HEK293T (cell line): Measurements from ENCODE around the gene TRIM16.
"Not testable (repeated sequence)": the region's sequence is repeated elsewhere in the genome, so short reads cannot be mapped to it uniquely, and the experiment has no call there.

Source experiments
- CTCF ChIA-PET: fragments of 350-600 bp; formaldehyde crosslinking; extraction: SDS; loops from one replicate; lab custom pipeline; 2021; ENCODE audit warnings: antibody characterized with exemption, inconsistent platforms; lab: Yijun Ruan, JAX
- POLR2A ChIA-PET: fragments of 350-600 bp; formaldehyde crosslinking; extraction: SDS; loops from one replicate; lab custom pipeline; 2020; ENCODE audit warnings: antibody characterized with exemption, inconsistent platforms; lab: Yijun Ruan, JAX
- DNase-seq: peaks from one replicate; pipeline ENCODE4 v3.0.0; 2012; ENCODE audit warnings: mixed read lengths; ENCODE audit errors: extremely low spot score
- ARNT ChIP-seq: fragments of 450-650 bp; IDR thresholded peaks from 2 replicates; pipeline ENCODE4 v1.6.1; 2017; ENCODE audit warnings: mild to moderate bottlenecking
- BHLHE40 ChIP-seq: fragments of 450-650 bp; IDR thresholded peaks from 2 replicates; pipeline ENCODE4 v1.6.1; 2016; ENCODE audit warnings: mild to moderate bottlenecking, moderate library complexity, borderline replicate concordance
- CTBP1 ChIP-seq: fragments of 450-650 bp; IDR thresholded peaks from 2 replicates; pipeline ENCODE4 v1.6.1; 2016; ENCODE audit warnings: borderline replicate concordance
- ELF4 ChIP-seq: fragments of 450-650 bp; IDR thresholded peaks from 2 replicates; pipeline ENCODE4 v1.6.1; 2017; ENCODE audit warnings: antibody characterized with exemption
- FOXA1 ChIP-seq: fragments of 450-650 bp; IDR thresholded peaks from 2 replicates; pipeline ENCODE4 v1.6.1; 2016; ENCODE audit warnings: mild to moderate bottlenecking
- FOXK2 ChIP-seq: fragments of 450-650 bp; IDR thresholded peaks from 2 replicates; pipeline ENCODE4 v1.6.1; 2016; ENCODE audit warnings: mild to moderate bottlenecking
- FOXM1 ChIP-seq: fragments of 450-650 bp; IDR thresholded peaks from 2 replicates; pipeline ENCODE4 v1.6.1; 2017; ENCODE audit warnings: mild to moderate bottlenecking, borderline replicate concordance
- HDGF ChIP-seq: fragments of 450-650 bp; IDR thresholded peaks from 2 replicates; pipeline ENCODE4 v1.6.1; 2017; ENCODE audit warnings: antibody characterized with exemption, borderline replicate concordance
- L3MBTL2 ChIP-seq: fragments of 450-650 bp; conservative IDR thresholded peaks from 2 replicates; pipeline ENCODE4 v1.6.1; 2016; ENCODE audit warnings: mild to moderate bottlenecking
- LEF1 ChIP-seq: fragments of 450-650 bp; IDR thresholded peaks from 2 replicates; pipeline ENCODE4 v1.6.1; 2017; ENCODE audit warnings: mild to moderate bottlenecking, borderline replicate concordance
- NFRKB ChIP-seq: fragments of 450-650 bp; IDR thresholded peaks from 2 replicates; pipeline ENCODE4 v1.6.1; 2016; ENCODE audit warnings: mild to moderate bottlenecking, moderate library complexity
- PKNOX1 ChIP-seq: fragments of 450-650 bp; IDR thresholded peaks from 2 replicates; pipeline ENCODE4 v1.6.1; 2016
- SP1 ChIP-seq: fragments of 450-650 bp; IDR thresholded peaks from 2 replicates; pipeline ENCODE4 v1.6.1; 2017
- SUZ12 ChIP-seq: fragments of 450-650 bp; IDR thresholded peaks from 2 replicates; pipeline ENCODE4 v1.6.1; 2016; ENCODE audit warnings: mild to moderate bottlenecking
- TARDBP ChIP-seq: fragments of 450-650 bp; IDR thresholded peaks from 2 replicates; pipeline ENCODE4 v1.6.1; 2016
- ZNF384 ChIP-seq: fragments of 450-650 bp; IDR thresholded peaks from 2 replicates; pipeline ENCODE4 v1.6.1; 2016

Gene TRIM16

DNA sequence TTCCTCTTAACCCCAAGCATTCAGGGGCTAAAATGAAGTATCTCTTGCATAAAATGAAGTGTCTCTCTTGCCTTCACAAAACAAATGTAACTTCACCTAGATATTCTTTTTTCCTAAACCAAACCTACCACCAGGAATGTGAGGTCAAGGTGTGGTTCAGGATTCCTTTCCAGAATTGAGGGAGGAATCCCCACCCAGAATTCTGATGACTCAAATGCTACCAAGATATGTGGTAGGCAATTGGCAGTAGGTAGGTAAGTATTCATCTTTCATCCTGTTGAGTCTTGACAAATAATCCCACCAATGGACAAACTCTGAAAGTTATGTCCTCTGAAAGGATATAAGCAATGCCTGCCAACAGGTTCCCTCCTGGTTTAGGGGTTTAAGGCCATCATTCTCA is 26.2 kb downstream of the TRIM16 start:
- TF ChIP-seq ELF4 (no peak), LEF1 (no peak), FOXK2 (no peak), CTBP1 (no peak), SUZ12 (no peak), FOXM1 (no peak), BHLHE40 (no peak), HDGF (no peak), SP1 (no peak), ARNT (no peak), FOXA1 (no peak), L3MBTL2 (no peak), NFRKB (no peak), PKNOX1 (no peak), ZNF384 (no peak), TARDBP (no peak)
- ChIA-PET CTCF (no interaction called here), POLR2A (no interaction called here)
- DNase-seq: no peak

DNA sequence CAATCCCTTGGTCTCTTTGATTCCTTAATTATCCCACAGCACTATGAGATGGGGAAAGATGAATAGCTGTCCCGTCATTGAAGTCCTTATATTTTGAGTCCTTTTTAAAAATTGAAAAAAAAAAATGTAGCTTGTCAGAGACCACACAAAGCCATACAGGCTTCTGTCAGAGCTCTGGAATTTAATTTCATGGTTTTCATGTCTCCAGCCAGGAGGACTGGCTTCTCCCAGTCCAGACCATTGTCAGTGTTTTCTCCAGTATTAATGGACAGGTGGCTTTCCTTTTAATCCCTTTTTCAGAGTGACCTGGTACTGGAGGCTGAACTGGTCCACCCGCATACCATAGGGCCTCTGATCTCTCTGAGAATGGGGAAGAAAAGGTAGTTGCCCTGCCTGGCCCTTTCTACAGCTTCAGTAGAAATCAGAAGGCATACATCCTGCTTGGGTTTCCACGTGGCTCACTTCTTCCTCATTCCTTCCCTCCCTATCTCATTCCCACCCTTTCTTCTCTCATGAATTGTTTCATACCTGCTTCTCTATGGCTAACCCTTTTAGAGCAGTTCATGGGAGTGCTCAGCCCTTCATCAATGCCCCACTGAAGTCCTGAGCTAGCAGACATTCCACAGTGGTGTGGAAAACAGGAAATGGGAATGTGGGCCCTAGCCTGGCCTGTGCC is 29.1 kb downstream of the TRIM16 start:
- no peak for TF ChIP-seq SP1
- POLR2A ChIA-PET: interaction anchor here (0.6 to 0.9 kb wide), 2 partner anchors 44 to 87 kb away, joined by 3 to 4 read pairs; no protein-coding TSS in a partner anchor
- CTCF ChIA-PET: interaction anchor here (0.6 kb wide), 1 partner anchor 130 kb away, joined by 4 read pairs; no protein-coding TSS in a partner anchor
- no peak for DNase-seq

DNA sequence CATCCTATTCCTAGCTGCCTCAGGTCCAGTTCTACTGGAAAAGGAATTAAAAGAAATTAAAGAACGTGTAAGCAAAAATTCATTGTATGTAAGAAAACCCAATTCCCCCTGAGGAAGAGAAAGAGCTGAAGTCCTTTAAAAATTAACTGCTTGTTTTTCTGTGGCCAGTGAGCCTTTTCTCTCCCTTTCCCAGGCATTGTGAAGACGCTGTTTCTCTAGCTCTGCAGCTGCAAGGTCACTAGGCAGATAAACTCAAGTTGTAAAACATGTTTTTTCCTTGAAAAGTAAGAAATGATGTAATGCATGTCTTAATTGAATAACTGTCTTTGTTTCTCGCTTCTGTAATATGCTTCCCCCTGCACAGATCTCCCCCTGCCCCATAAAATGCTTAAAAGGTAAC is 29.7 kb downstream of the TRIM16 start:
- CTCF ChIA-PET, DNase-seq, POLR2A ChIA-PET: not testable (repeated sequence)

DNA sequence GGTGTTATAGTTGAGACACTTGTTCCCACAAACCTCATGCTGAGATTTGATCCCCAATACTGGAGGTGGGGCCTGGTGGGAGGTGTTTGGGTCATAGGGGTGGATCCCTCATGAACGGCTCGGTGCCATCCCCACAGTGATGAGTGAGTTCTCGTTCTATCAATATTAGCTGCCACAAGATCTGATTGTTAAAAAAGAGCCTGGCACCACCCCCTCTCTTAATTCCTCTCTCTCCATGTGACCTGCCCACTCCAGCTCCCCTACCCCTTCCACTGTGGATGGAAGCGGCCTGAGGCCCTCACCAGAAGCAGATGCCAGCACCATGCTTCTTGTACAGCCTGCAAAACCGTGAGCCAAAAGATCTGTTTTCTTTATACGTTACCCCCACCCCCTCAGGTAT is 31.2 kb downstream of the TRIM16 start:
- CTCF ChIA-PET: no interaction called here
- POLR2A ChIA-PET: no interaction called here
- DNase-seq: no peak
- TF ChIP-seq FOXK2 (no peak), ZNF384 (no peak), LEF1 (no peak), NFRKB (no peak), ELF4 (no peak), ARNT (no peak), SUZ12 (no peak)

DNA sequence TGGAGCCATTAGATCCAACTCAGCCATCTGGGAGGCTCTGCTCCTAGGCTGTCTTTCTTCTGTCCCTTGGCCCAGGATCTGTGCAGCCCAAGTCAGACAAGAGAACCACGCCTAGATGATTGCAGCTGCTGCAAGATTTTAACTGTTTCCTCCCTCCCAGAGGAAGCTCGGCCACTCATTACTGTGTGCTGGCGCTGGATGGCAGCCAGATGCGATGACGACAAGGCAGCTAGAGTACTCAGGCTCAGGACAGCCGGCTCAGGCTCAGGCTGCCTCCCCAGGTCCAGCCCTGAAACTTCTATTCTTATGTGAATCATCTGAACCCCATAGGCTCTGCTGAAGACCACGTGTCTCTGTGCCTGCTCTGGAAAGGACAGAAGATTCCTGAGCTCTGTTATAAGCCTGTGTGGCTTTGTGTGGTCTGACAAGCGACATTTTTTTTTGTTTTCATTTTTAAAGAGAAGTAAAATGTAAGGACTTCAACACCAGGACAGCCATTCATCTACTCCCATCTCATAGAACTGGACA is 32.5 kb downstream of the TRIM16 start:
- ChIA-PET POLR2A (interaction anchor here (0.6 to 1.2 kb wide), 4 partner anchors 10 to 347 kb away, joined by 3 to 9 read pairs (median 6); partner anchors contain the start of genes TTC19, ZNF286A and ZSWIM7), CTCF (interaction anchor here (0.6 to 0.7 kb wide), 3 partner anchors 33 to 619 kb away, joined by 3 read pairs; no protein-coding TSS in a partner anchor)
- DNase-seq: peak; percentile 78
- TF ChIP-seq TARDBP: no peak

DNA sequence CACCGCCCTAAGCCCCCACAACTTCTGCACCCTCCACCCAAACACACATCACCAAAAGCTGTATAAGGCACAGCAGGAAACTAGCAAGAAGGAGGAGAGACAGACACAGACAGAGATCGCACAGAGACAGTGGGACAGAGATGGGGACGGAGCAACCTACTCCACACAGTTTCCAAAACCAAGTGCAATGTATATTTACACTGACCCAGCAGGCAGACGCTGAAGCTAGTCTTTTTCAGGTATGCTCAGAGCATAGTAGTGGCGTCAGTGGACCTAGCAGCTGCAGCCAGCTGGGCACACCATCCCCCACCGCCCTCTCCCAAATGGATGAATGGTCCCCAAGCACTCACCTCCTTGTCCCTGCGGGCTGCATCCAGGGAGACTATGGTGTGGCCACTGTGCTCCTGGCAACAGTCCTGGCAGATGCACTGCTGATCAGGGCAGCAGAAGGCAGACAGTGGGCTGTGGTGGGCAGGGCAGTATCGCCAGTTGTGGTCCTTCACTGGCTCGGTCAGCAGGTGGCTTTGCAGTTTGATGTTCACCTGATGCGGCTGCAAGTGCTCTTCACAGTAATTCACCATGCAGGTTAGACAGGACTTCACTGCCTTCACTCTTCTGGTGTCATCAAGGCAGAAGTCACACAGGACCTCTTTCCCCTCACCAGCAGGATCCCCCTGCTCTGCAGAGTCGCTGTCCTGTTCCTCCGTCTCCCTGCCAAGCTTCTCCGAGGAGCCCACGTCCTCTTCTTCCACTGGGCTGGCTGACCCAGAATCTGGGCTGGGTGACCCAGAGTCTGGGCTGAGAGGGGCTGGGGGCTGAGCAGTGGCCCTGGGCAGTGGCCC is 33.1 kb downstream of the TRIM16 start:
- TF ChIP-seq PKNOX1 (no peak), NFRKB (no peak), ARNT (no peak), SUZ12 (no peak), HDGF (no peak), L3MBTL2 (no peak), ZNF384 (no peak), FOXM1 (no peak), TARDBP (no peak), SP1 (no peak), FOXA1 (no peak), CTBP1 (no peak), ELF4 (no peak), LEF1 (no peak), BHLHE40 (no peak), FOXK2 (no peak)
- peak; percentile 2 for DNase-seq
- CTCF ChIA-PET: interaction anchor here (0.6 to 0.7 kb wide), 3 partner anchors 33 to 620 kb away, joined by 3 read pairs; no protein-coding TSS in a partner anchor
- POLR2A ChIA-PET: interaction anchor here (0.8 to 1.2 kb wide), 3 partner anchors 11 to 348 kb away, joined by 5 to 9 read pairs (median 8); partner anchors contain the start of genes TTC19, ZNF286A and ZSWIM7
